Measurements from ENCODE around the gene EXOC4.
"Not testable (repeated sequence)": the region's sequence is repeated elsewhere in the genome, so short reads cannot be mapped to it uniquely, and the experiment has no call there.

Gene EXOC4

GRCh38 chr7:133315332-133316040, 62.6 kb downstream of the EXOC4 start:
- DNase-seq (ENCODE audit: low spot score), result peak; percentile 53

- DNase-seq (ENCODE audit: low spot score), result no peak
Measured at GRCh38 chr7:133319842-133320241, 67.0 kb downstream of the EXOC4 start.

- no peak for DNase-seq (ENCODE audit: low spot score)
Measured at GRCh38 chr7:133320891-133321290, 68.0 kb downstream of the EXOC4 start.

GRCh38 chr7:133321366-133321765, 68.5 kb downstream of the EXOC4 start:
- not testable (repeated sequence) for DNase-seq (ENCODE audit: low spot score)

GRCh38 chr7:133326745-133327144, 73.9 kb downstream of the EXOC4 start:
- DNase-seq (ENCODE audit: low spot score), result not testable (repeated sequence)

GRCh38 chr7:133328021-133328420, 75.1 kb downstream of the EXOC4 start:
- not testable (repeated sequence) for DNase-seq (ENCODE audit: low spot score)

- DNase-seq (ENCODE audit: low spot score), result no peak
Measured at GRCh38 chr7:133330085-133330484, 77.2 kb downstream of the EXOC4 start.

GRCh38 chr7:133331861-133332260, 79.0 kb downstream of the EXOC4 start:
- no peak for DNase-seq (ENCODE audit: low spot score)

GRCh38 chr7:133339772-133340171, 86.9 kb downstream of the EXOC4 start:
- DNase-seq (ENCODE audit: low spot score), result no peak

GRCh38 chr7:133344275-133344674, 91.4 kb downstream of the EXOC4 start:
- DNase-seq (ENCODE audit: low spot score), result peak; percentile 31

GRCh38 chr7:133345690-133346421, 93.0 kb downstream of the EXOC4 start:
- no peak for DNase-seq (ENCODE audit: low spot score)

GRCh38 chr7:133348250-133348649, 95.4 kb downstream of the EXOC4 start:
- no peak for DNase-seq (ENCODE audit: low spot score)

GRCh38 chr7:133349101-133349500, 96.2 kb downstream of the EXOC4 start:
- no peak for DNase-seq (ENCODE audit: low spot score)

- no peak for DNase-seq (ENCODE audit: low spot score)
Measured at GRCh38 chr7:133352430-133352829, 99.6 kb downstream of the EXOC4 start.

- DNase-seq (ENCODE audit: low spot score), result no peak
Measured at GRCh38 chr7:133353775-133354174, 100.9 kb downstream of the EXOC4 start.

GRCh38 chr7:133354546-133355324, 101.9 kb downstream of the EXOC4 start:
- no peak for DNase-seq (ENCODE audit: low spot score)

GRCh38 chr7:133355325-133355708, 102.4 kb downstream of the EXOC4 start:
- no peak for DNase-seq (ENCODE audit: low spot score)

- DNase-seq (ENCODE audit: low spot score), result no peak
Measured at GRCh38 chr7:133355822-133356221, 102.9 kb downstream of the EXOC4 start.

- DNase-seq (ENCODE audit: low spot score), result peak; percentile 29
Measured at GRCh38 chr7:133358708-133359107, 105.8 kb downstream of the EXOC4 start.

GRCh38 chr7:133359449-133359848, 106.6 kb downstream of the EXOC4 start:
- no peak for DNase-seq (ENCODE audit: low spot score)

- no peak for DNase-seq (ENCODE audit: low spot score)
Measured at GRCh38 chr7:133360201-133360600, 107.3 kb downstream of the EXOC4 start.

GRCh38 chr7:133361806-133362205, 108.9 kb downstream of the EXOC4 start:
- DNase-seq (ENCODE audit: low spot score), result no peak
